ENCODE results near the gene PABPN1.

The PABPN1 gene

GRCh38 chr14:23359167-23359626, 37.9 kb downstream of the PABPN1 start:
- DNase-seq: no peak

- DNase-seq: no peak
Measured at GRCh38 chr14:23359722-23360447, 38.6 kb downstream of the PABPN1 start.

GRCh38 chr14:23360496-23360895, 39.2 kb downstream of the PABPN1 start:
- DNase-seq: no peak

GRCh38 chr14:23361320-23361719, 40.1 kb downstream of the PABPN1 start:
- no peak for DNase-seq

GRCh38 chr14:23361763-23362162, 40.5 kb downstream of the PABPN1 start:
- DNase-seq: no peak

- no peak for DNase-seq
Measured at GRCh38 chr14:23362200-23362599, 40.9 kb downstream of the PABPN1 start.

GRCh38 chr14:23364164-23365035, 43.1 kb downstream of the PABPN1 start:
- DNase-seq: no peak

- DNase-seq: no peak
Measured at GRCh38 chr14:23365036-23365731, 43.9 kb downstream of the PABPN1 start, which contains the start of gene EFS. Gene EFS, minus strand, starts transcription at chr14:23365172. Its CDS starts 147 bp downstream, at chr14:23365025.

GRCh38 chr14:23365732-23366425, 44.6 kb downstream of the PABPN1 start:
- DNase-seq: no peak

GRCh38 chr14:23366426-23366921, 45.2 kb downstream of the PABPN1 start:
- no peak for DNase-seq

GRCh38 chr14:23370221-23370620, 49.0 kb downstream of the PABPN1 start:
- DNase-seq: no peak

GRCh38 chr14:23371865-23372264, 50.6 kb downstream of the PABPN1 start:
- no peak for DNase-seq

GRCh38 chr14:23372509-23372908, 51.3 kb downstream of the PABPN1 start, which contains the start of gene IL25:
Gene IL25, plus strand, starts transcription at chr14:23372809.
- DNase-seq: no peak

GRCh38 chr14:23373041-23373440, 51.8 kb downstream of the PABPN1 start:
- DNase-seq: no peak

Data from stimulated activated naive CD4-positive, alpha-beta T cell treated with Interleukin-2 at 50 U/mL for 16 hours (primary cell).